Naive thymus-derived CD4-positive, alpha-beta T cell (primary cell): ENCODE measurements around the gene ABR. TPM values are rescaled to one million over a fixed set of nuclear protein-coding genes. Genes with fewer than 3 reads are reported as not detected.

Source experiments
- ATAC-seq: fragments of 150-1000 bp; cut with Tn5 transposase; 2 replicates; pipeline ENCODE4 v1.10.0; 2021; ENCODE audit warnings: mild to moderate bottlenecking, moderate library complexity
- CTCF ChIA-PET: fragments of 350-600 bp; sonication (Branson Sonifier 250); formaldehyde crosslinking; loops from one replicate; lab custom pipeline; 2021; ENCODE audit warnings: antibody characterized with exemption; lab: Charles Lee
- POLR2A ChIA-PET: fragments of 350-600 bp; sonication (Branson Sonifier 250); formaldehyde crosslinking; loops from one replicate; lab custom pipeline; 2021; ENCODE audit warnings: antibody characterized with exemption, inconsistent platforms; lab: Charles Lee
- DNase-seq, 9 donors: peaks; one replicate each; pipeline versions ENCODE4 v3.0.0 to v3.0.0-alpha.2; 2020 to 2022; ENCODE audit warnings: mixed read lengths in 1 of 9
- H3K27ac ChIP-seq: one replicate; pipeline ENCODE4 v1.7.0; 2013; ENCODE audit warnings: mild to moderate bottlenecking, low read depth, low read length, moderate library complexity
- H3K27me3 ChIP-seq, 2 donors: one replicate each; pipeline ENCODE4 v1.7.0; 2013; ENCODE audit warnings: low read length in 2 of 2, mild to moderate bottlenecking in 2 of 2, moderate library complexity in 2 of 2; ENCODE audit not compliant: control insufficient read depth in 2 of 2, insufficient read depth in 2 of 2
- H3K36me3 ChIP-seq, 3 experiments: 1 replicate in 2 of 3; 2 replicates in 1 of 3; pipeline ENCODE4 v1.7.0; 2013; ENCODE audit warnings: low read length in 3 of 3, mild to moderate bottlenecking in 3 of 3, moderate library complexity in 1 of 3; ENCODE audit not compliant: insufficient read depth in 3 of 3, control insufficient read depth in 2 of 3
- H3K4me1 ChIP-seq, 2 donors: one replicate each; pipeline ENCODE4 v1.7.0; 2013; ENCODE audit warnings: low read length in 2 of 2, mild to moderate bottlenecking in 2 of 2, moderate library complexity in 1 of 2; ENCODE audit not compliant: control insufficient read depth in 2 of 2, insufficient read depth in 2 of 2
- H3K4me3 ChIP-seq: 2 replicates; pipeline ENCODE4 v1.7.0; 2013; ENCODE audit warnings: mild to moderate bottlenecking, low read length
- H3K9me3 ChIP-seq, 3 experiments: 1 replicate in 2 of 3; 2 replicates in 1 of 3; pipeline ENCODE4 v1.7.0; 2013; ENCODE audit warnings: low read length in 3 of 3; ENCODE audit not compliant: control insufficient read depth in 2 of 3
- H3K27ac Mint-ChIP-seq, 9 donors: one replicate each; pipeline ENCODE4 v1.8.0; 2020 to 2022; ENCODE audit warnings: mixed read lengths in 9 of 9, mild to moderate bottlenecking in 8 of 9, moderate library complexity in 5 of 9, inconsistent platforms in 2 of 9
- H3K27me3 Mint-ChIP-seq, 5 donors: one replicate each; pipeline ENCODE4 v1.8.0; 2021 to 2022; ENCODE audit warnings: mixed read lengths in 5 of 5, mild to moderate bottlenecking in 1 of 5
- H3K36me3 Mint-ChIP-seq, 5 donors: one replicate each; pipeline ENCODE4 v1.8.0; 2020 to 2022; ENCODE audit warnings: mixed read lengths in 5 of 5, mild to moderate bottlenecking in 3 of 5, inconsistent platforms in 1 of 5
- H3K4me1 Mint-ChIP-seq, 7 donors: one replicate each; pipeline ENCODE4 v1.8.0; 2020 to 2022; ENCODE audit warnings: mixed read lengths in 7 of 7, mild to moderate bottlenecking in 3 of 7, inconsistent platforms in 1 of 7
- H3K4me3 Mint-ChIP-seq, 10 donors: one replicate each; pipeline ENCODE4 v1.8.0; 2020 to 2022; ENCODE audit warnings: mild to moderate bottlenecking in 10 of 10, mixed read lengths in 10 of 10, moderate library complexity in 6 of 10, inconsistent platforms in 2 of 10
- H3K9me3 Mint-ChIP-seq, 11 donors: one replicate each; pipeline ENCODE4 v1.8.0; 2020 to 2022; ENCODE audit warnings: mixed read lengths in 11 of 11, mild to moderate bottlenecking in 4 of 11, inconsistent platforms in 1 of 11, moderate library complexity in 1 of 11
- intact Hi-C, 2 donors: fragments of 100-400 bp; cut with micrococcal nuclease; formaldehyde crosslinking; loops; one replicate each; pipeline ENCODE4 v1.15.1; 2023
- polyA plus RNA-seq, 2 donors: library from polyadenylated mRNA; unstranded; fragments of 300-500 nt; fragmentation: Illumina TruSeq; gene quantifications; one replicate each; pipeline ENCODE4 v1.2.3, GENCODE V29; 2021
- total RNA-seq, 6 experiments: library from RNA in 5 of 6; stranded (reverse) in 5 of 6; gene quantifications; 1 replicate in 5 of 6; 2 replicates in 1 of 6; pipeline ENCODE4 v1.2.3 and lab custom pipeline; 2021 to 2026

ABR gene
- total and polyA plus RNA-seq, 7 experiments from 2014 or later: 13.1 to 152 (median 139) TPM

DNA sequence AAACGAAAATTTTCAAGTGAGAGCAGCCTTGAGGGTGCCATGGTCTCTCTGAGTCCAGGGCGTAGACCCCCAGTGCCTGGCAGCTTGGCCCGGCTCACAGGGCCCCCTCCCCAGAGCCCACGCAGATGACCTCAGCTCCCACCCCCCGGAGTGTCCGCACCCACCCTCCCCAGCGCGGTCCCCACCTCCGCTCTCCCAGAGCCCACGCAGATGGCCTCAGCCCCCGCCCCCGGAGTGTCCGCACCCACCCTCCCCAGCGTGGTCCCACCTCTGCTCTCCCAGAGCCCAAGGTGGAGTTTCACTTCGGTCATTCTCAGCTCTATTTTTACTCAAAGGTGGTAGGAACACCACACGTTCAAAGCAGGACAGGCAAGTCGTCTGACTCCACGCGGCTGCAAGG is 13.9 kb downstream of the ABR start:
- Mint-ChIP-seq H3K4me1 (peaks cover 0 to 4% (median 0%) of the 10 kb centered on the region in 7 donors), H3K4me3 (no peak overlapping the region), H3K9me3 (no peaks in the 10 kb centered on the region), H3K36me3 (peaks cover 0 to 10% (median 0%) of the 10 kb centered on the region in 5 donors), H3K27me3 (no peaks in the 10 kb centered on the region), H3K27ac (no peak overlapping the region)
- ChIA-PET CTCF (no interaction called here), POLR2A (no interaction called here)
- Histone ChIP-seq H3K27ac (no peak overlapping the region), H3K9me3 (no peaks in the 10 kb centered on the region), H3K4me1 (no peaks in the 10 kb centered on the region), H3K4me3 (no peak overlapping the region), H3K27me3 (no peaks in the 10 kb centered on the region), H3K36me3 (no peaks in the 10 kb centered on the region)
- ATAC-seq: no peak
- intact Hi-C loops: no loop called here
- no peak for DNase-seq

DNA sequence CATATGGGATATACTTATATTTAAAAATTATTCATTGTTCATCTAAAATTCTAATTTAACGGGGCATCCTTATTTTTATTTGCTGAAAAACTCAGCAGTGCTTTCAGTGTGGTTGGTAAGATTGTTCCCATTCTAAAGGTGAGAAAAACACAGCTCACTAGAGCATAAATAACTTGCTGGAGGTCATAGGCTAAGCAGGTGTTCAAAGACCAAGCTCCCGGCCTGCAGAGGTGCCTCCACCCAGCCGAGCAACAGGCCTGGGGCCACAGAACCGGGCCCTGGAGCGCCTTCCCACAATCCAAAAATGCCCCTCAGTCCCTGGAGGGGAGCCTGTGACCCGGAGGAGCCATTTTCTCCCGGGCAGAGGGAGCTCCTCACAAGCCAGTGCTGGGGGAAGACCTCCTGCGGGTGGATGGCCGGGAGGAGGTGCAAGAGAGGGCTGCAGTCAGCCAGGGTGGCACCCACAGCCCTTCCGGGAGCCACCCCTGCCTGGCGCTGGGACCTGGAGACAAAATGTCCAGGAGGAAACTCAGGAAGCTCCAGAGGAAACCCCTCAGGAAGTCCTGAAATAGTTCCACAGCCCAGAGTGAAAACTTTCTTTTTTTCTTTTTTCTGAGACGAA is 14.7 kb downstream of the ABR start:
- Mint-ChIP-seq H3K36me3 (peaks cover 0 to 13% (median 0%) of the 10 kb centered on the region in 5 donors), H3K4me3 (no peak overlapping the region), H3K4me1 (peaks cover 0 to 5% (median 0%) of the 10 kb centered on the region in 7 donors), H3K27ac (no peak overlapping the region), H3K27me3 (no peaks in the 10 kb centered on the region), H3K9me3 (no peaks in the 10 kb centered on the region)
- ChIA-PET CTCF (no interaction called here), POLR2A (no interaction called here)
- H3K9me3 ChIP-seq: no peaks in the 10 kb centered on the region
- H3K27ac ChIP-seq: no peak overlapping the region
- H3K27me3 ChIP-seq: no peaks in the 10 kb centered on the region
- DNase-seq (no peak), ATAC-seq (no peak)
- no peak overlapping the region for H3K4me3 ChIP-seq
- intact Hi-C loops: no loop called here
- no peaks in the 10 kb centered on the region for H3K4me1 ChIP-seq
- no peaks in the 10 kb centered on the region for H3K36me3 ChIP-seq

DNA sequence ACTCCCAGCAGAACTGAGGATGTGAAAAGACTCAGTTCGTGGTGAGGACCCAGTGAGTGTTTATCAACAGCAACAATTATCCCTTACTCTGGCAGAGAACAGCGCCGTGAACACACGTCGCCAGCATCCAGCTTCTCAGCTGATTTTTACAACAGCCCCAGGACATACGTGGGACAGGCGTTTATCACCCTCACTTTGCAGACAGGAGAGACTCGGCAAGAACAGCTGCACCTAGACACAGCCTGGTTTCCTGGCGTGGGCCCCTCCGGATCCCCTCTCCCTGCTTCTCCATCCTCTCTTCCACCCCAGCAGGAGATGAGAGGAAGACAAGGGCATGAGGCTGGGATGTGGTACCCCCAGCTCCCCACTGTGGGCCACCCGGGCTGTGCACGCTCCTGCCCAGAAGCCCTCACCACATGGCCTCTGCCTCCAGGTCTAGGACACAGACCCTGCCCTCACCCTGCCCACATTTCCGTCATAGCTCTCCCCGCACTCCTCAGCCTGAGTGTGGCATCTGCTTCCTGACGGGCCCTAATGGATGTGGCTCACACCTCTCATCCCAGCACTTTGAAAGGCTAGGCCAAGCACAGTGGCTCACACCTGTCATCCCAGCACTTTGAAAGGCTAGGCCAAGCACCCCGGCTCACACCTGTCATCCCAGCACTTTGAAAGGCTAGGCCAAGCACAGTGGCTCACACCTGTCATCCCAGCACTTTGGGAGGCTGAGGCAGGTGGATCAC is 17.5 kb downstream of the ABR start:
- no peak overlapping the region for H3K27ac ChIP-seq
- H3K36me3 ChIP-seq: no peaks in the 10 kb centered on the region
- DNase-seq (no peak), ATAC-seq (no peak)
- H3K27me3 Mint-ChIP-seq: no peaks in the 10 kb centered on the region
- peaks cover 0 to 2% (median 0%) of the 10 kb centered on the region in 7 donors for H3K4me1 Mint-ChIP-seq
- no peaks in the 10 kb centered on the region for H3K9me3 ChIP-seq
- H3K36me3 Mint-ChIP-seq: peaks cover 0 to 9% (median 0%) of the 10 kb centered on the region in 5 donors
- intact Hi-C loops: no loop called here
- no peak overlapping the region for H3K4me3 ChIP-seq
- ChIA-PET CTCF (interaction anchor here (0.5 kb wide), 1 partner anchor 21 kb away, joined by 3 read pairs; no protein-coding TSS in a partner anchor), POLR2A (no interaction called here)
- no peak overlapping the region for H3K27ac Mint-ChIP-seq
- no peak overlapping the region for H3K4me3 Mint-ChIP-seq
- H3K4me1 ChIP-seq: no peaks in the 10 kb centered on the region
- no peaks in the 10 kb centered on the region for H3K27me3 ChIP-seq
- H3K9me3 Mint-ChIP-seq: no peaks in the 10 kb centered on the region

DNA sequence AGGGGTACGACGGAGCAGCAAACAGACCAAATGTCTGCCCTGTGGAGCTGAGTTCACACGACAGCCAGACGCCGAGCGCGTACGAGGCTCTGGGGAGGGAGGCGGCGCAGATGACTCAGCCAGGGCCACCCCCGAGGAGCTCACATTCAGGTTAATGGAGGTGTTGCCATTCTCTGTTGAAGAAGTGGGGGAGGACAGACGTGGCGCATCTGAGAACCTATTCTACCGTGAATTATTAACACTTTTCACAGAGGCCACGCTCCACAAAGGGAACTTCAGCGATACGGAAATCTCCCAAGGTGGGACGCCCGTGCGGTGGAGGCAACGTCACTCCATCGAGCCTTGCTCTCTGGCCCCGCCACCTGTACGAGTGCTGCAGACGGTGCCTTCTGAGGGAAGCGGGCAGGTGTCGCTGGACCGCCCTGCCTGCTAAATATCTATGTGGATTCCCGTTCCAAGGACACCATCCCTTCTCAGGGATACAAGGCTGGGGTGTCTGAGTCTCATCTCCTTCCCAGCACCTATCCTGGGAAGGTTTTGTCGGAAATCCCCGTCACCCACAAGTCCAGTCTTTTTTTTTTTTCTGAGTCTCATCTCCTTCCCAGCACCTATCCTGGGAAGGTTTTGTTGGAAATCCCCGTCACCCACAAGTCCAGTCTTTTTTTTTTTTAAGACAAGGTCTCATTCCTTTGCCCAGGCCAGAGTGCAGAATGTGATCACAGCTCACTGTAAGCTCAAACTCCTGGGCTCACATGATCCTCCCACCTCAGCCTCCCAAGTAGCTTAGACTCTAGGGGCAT is 19.0 kb downstream of the ABR start:
- DNase-seq (no peak), ATAC-seq (no peak)
- POLR2A ChIA-PET: no interaction called here
- Histone ChIP-seq H3K9me3 (no peaks in the 10 kb centered on the region), H3K4me1 (no peaks in the 10 kb centered on the region), H3K27me3 (no peaks in the 10 kb centered on the region), H3K4me3 (no peak overlapping the region), H3K27ac (no peak overlapping the region), H3K36me3 (no peaks in the 10 kb centered on the region)
- CTCF ChIA-PET: interaction anchor here (0.6 kb wide), 1 partner anchor 9 kb away, joined by 3 read pairs; no protein-coding TSS in a partner anchor
- no peaks in the 10 kb centered on the region for H3K9me3 Mint-ChIP-seq
- H3K4me1 Mint-ChIP-seq: peaks cover 0 to 2% (median 0%) of the 10 kb centered on the region in 7 donors
- peaks cover 0 to 9% (median 0%) of the 10 kb centered on the region in 5 donors for H3K36me3 Mint-ChIP-seq
- no peak overlapping the region for H3K4me3 Mint-ChIP-seq
- H3K27me3 Mint-ChIP-seq: no peaks in the 10 kb centered on the region
- intact Hi-C loops: no loop called here
- no peak overlapping the region for H3K27ac Mint-ChIP-seq

DNA sequence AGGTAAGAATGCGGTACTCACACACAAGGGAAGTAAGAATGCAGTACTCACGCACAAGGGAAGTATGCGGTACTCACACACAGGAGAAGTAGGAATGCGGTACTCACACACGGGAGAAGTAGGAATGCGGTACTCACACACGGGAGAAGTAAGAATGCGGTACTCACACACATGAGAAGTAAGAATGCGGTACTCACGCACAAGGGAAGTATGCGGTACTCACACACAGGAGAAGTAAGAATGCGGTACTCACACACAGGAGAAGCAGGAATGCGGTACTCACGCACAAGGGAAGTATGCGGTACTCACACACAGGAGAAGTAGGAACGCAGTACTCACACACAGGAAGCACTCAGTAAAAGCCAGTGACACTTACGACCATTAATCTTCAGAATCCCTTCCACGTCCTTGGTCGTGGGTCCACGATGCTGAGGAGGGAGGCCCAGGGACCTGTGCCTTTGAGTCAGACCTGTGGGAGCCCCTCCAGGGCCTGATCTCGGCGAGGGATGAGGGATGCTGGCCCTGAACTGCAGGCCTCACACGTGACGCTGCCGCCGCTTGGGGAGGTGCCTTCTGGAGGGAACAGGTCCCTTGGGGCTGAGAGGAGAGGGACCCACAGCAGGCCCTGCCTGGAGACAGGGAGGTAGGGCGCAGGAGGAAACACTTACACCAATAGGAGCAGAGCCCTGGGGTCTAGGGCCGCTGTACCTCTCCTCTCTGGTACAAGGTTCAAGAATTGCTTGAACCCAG is 20.2 kb downstream of the ABR start:
- H3K27ac Mint-ChIP-seq: no peak overlapping the region
- Histone ChIP-seq H3K27ac (no peak overlapping the region), H3K27me3 (no peaks in the 10 kb centered on the region), H3K4me3 (no peak overlapping the region), H3K4me1 (no peaks in the 10 kb centered on the region), H3K36me3 (no peaks in the 10 kb centered on the region), H3K9me3 (no peaks in the 10 kb centered on the region)
- intact Hi-C loops: no loop called here
- POLR2A ChIA-PET: no interaction called here
- H3K4me3 Mint-ChIP-seq: no peak overlapping the region
- no peaks in the 10 kb centered on the region for H3K27me3 Mint-ChIP-seq
- H3K4me1 Mint-ChIP-seq: peaks cover 0 to 2% (median 0%) of the 10 kb centered on the region in 7 donors
- no peak for ATAC-seq
- DNase-seq: no peak
- peaks cover 0 to 9% (median 0%) of the 10 kb centered on the region in 5 donors for H3K36me3 Mint-ChIP-seq
- CTCF ChIA-PET: interaction anchor here (0.6 kb wide), 1 partner anchor 11 kb away, joined by 3 read pairs; no protein-coding TSS in a partner anchor
- no peaks in the 10 kb centered on the region for H3K9me3 Mint-ChIP-seq

DNA sequence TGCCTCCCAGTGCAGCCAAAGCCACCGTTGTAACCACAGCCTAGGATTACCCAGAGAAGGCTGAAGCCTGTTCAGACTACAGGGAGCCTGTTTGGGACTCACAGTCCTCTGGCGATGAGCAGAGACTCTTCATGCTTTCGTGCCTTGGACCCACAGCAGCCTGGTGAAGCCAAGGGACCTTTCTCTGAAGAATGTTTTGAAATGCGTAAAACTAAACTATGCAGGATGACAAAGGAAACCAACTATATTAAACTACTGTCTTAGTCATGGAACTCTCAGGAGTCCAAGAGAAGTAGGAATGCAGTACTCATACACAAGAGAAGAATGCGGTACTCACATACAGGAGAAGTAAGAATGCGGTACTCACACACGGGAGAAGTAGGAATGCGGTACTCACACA is 20.9 kb downstream of the ABR start:
- H3K36me3 Mint-ChIP-seq: peaks cover 0 to 9% (median 0%) of the 10 kb centered on the region in 5 donors
- ATAC-seq (no peak), DNase-seq (no peak)
- intact Hi-C loops: no loop called here
- H3K4me1 ChIP-seq: no peaks in the 10 kb centered on the region
- peaks cover 0 to 2% (median 0%) of the 10 kb centered on the region in 7 donors for H3K4me1 Mint-ChIP-seq
- H3K4me3 ChIP-seq: no peak overlapping the region
- no peaks in the 10 kb centered on the region for H3K27me3 Mint-ChIP-seq
- CTCF ChIA-PET: no interaction called here
- no peaks in the 10 kb centered on the region for H3K9me3 Mint-ChIP-seq
- no peaks in the 10 kb centered on the region for H3K27me3 ChIP-seq
- no peak overlapping the region for H3K27ac Mint-ChIP-seq
- POLR2A ChIA-PET: no interaction called here
- no peak overlapping the region for H3K4me3 Mint-ChIP-seq
- H3K36me3 ChIP-seq: no peaks in the 10 kb centered on the region
- no peak overlapping the region for H3K27ac ChIP-seq
- H3K9me3 ChIP-seq: no peaks in the 10 kb centered on the region
